GM23338 (cell line): Measurements from ENCODE around the gene NFYB.

ENCODE experiments used
- CREB1 ChIP-seq: fragments of 250-450 bp; sonication (Bioruptor Pico); IDR thresholded peaks from 2 replicates; pipeline ENCODE4 v1.5.0; 2020; ENCODE audit warnings: low read depth, mild to moderate bottlenecking, moderate library complexity
- CTCF ChIP-seq, 2 experiments: fragments of 200-600 bp in 1 of 2; sonication (generic) in 1 of 2; conservative IDR thresholded peaks; 2 replicates each; pipeline versions ENCODE4 v1.5.1 to v1.6.1; 2016 to 2017; ENCODE audit warnings: antibody characterized with exemption in 2 of 2, low read depth in 2 of 2, mild to moderate bottlenecking in 2 of 2, moderate library complexity in 1 of 2
- ETS1 ChIP-seq: IDR thresholded peaks from 2 replicates; pipeline ENCODE4 v1.6.1; 2016; ENCODE audit warnings: antibody characterized with exemption
- EZH2 ChIP-seq: fragments of 200-600 bp; sonication (generic); IDR thresholded peaks from one replicate; pipeline ENCODE4 v1.8.0; 2017; ENCODE audit warnings: antibody characterized with exemption, mild to moderate bottlenecking, low read depth; ENCODE audit not compliant: unreplicated experiment
- EZH2phosphoT487 ChIP-seq: fragments of 200-600 bp; sonication (generic); IDR thresholded peaks from one replicate; pipeline ENCODE4 v1.8.1; 2018; ENCODE audit warnings: antibody characterized with exemption; ENCODE audit not compliant: unreplicated experiment
- POLR2AphosphoS5 ChIP-seq: IDR thresholded peaks from 2 replicates; pipeline ENCODE4 v1.6.1; 2016; ENCODE audit warnings: antibody characterized with exemption, low read depth
- REST ChIP-seq: IDR thresholded peaks from one replicate; pipeline ENCODE4 v1.6.1; 2018; ENCODE audit warnings: antibody characterized with exemption; ENCODE audit not compliant: unreplicated experiment

GRCh38 chr12:104105461-104105860 is 32.5 kb downstream of the NFYB start:
- TF ChIP-seq EZH2 (no peak), EZH2phosphoT487 (no peak), CTCF (conservative IDR thresholded peaks at IDR 0.05; ENCODE audit: low read depth in 2 of 2) (no peak), ETS1 (no peak), POLR2AphosphoS5 (no peak), CREB1 (no peak), REST (no peak)
